ENCODE results near the gene TNS4.

DNA sequence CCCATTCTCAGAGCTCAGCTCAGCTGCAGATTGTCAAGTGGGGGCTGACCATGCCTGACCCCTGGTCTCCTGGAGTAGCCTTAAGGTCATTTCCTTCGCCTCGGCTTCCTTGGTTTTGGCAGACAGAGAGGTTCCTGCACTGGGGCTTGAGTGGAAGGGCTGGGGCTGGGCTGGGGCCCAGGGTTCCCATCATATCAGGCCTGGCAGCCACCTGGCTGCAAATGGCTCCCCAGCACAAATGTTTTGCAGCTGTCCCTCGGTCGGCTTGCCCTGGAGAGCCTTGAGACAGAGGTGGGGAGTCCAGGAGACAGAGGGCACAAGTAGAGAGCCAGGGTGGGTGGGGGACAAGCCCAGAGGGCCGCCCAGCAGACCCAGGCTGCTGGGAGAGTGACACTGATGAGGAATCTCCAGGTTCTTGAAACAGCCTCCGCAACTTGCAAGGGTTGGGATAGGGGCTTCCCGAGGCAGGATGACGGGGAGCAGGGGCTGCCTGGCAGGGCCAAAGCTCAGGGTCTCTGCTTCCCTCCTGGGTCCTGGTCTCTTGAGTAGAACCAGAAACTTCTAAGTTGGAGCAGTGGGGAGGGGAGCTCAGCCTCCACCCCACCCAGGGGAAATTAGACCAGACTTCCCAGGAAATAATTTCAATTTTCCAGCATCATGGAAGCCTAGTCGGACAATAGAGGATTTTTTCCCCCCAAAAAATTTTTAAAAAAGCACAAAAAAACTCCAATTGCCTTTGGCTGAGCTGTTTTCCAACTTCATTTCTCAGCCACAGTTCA lies 38.9 kb downstream of the TNS4 start:
- TF ChIP-seq, protein P1, sequence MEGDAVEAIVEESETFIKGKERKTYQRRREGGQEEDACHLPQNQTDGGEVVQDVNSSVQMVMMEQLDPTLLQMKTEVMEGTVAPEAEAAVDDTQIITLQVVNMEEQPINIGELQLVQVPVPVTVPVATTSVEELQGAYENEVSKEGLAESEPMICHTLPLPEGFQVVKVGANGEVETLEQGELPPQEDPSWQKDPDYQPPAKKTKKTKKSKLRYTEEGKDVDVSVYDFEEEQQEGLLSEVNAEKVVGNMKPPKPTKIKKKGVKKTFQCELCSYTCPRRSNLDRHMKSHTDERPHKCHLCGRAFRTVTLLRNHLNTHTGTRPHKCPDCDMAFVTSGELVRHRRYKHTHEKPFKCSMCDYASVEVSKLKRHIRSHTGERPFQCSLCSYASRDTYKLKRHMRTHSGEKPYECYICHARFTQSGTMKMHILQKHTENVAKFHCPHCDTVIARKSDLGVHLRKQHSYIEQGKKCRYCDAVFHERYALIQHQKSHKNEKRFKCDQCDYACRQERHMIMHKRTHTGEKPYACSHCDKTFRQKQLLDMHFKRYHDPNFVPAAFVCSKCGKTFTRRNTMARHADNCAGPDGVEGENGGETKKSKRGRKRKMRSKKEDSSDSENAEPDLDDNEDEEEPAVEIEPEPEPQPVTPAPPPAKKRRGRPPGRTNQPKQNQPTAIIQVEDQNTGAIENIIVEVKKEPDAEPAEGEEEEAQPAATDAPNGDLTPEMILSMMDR (IDR thresholded peaks at IDR 0.05), result no peak
- no peak for TF ChIP-seq EZH2 (IDR thresholded peaks at IDR 0.05)
